GM23338 (cell line): ENCODE measurements around the gene ARHGAP11A. TPM values are rescaled to one million over a fixed set of nuclear protein-coding genes. Genes with fewer than 3 reads are reported as not detected.

Source experiments
- ATAC-seq: fragments of 200-7000 bp; cut with Tn5 transposase; 3 replicates; pipeline ENCODE4 v1.9.1; 2020
- DNase-seq: peaks from one replicate; pipeline ENCODE4 v3.0.0-alpha.2; 2015; ENCODE audit warnings: low spot score
- H2AFZ ChIP-seq: fragments of 200-600 bp; sonication (generic); 2 replicates; pipeline ENCODE4 v1.8.0; 2016; ENCODE audit warnings: antibody characterized with exemption, mild to moderate bottlenecking, moderate library complexity
- H3F3A ChIP-seq: fragments of 200-600 bp; sonication (generic); replicated peaks from 2 replicates; pipeline ENCODE4 v1.8.0; 2017; ENCODE audit warnings: antibody characterized with exemption, mixed run types, low read depth
- H3K27ac ChIP-seq: fragments of 200-600 bp; sonication (generic); 2 replicates; pipeline ENCODE4 v1.6.1; 2016; ENCODE audit warnings: low read depth
- H3K27me3 ChIP-seq: fragments of 200-600 bp; sonication (generic); 2 replicates; pipeline ENCODE4 v1.8.0; 2016; ENCODE audit warnings: mild to moderate bottlenecking, mixed run types, moderate library complexity; ENCODE audit not compliant: insufficient read depth
- H3K36me3 ChIP-seq: fragments of 200-600 bp; sonication (generic); 2 replicates; pipeline ENCODE4 v1.8.0; 2016; ENCODE audit warnings: mild to moderate bottlenecking; ENCODE audit not compliant: insufficient read depth
- H3K4me1 ChIP-seq: fragments of 200-600 bp; sonication (generic); 2 replicates; pipeline ENCODE4 v1.8.0; 2016; ENCODE audit warnings: mild to moderate bottlenecking, moderate library complexity; ENCODE audit not compliant: insufficient read depth
- H3K4me2 ChIP-seq: fragments of 200-600 bp; sonication (generic); 2 replicates; pipeline ENCODE4 v1.7.1; 2017; ENCODE audit warnings: mixed run types
- H3K4me3 ChIP-seq: fragments of 200-600 bp; sonication (generic); 2 replicates; pipeline ENCODE4 v1.6.1; 2016; ENCODE audit warnings: mixed run types
- H3K79me2 ChIP-seq: fragments of 200-600 bp; sonication (generic); replicated peaks from 2 replicates; pipeline ENCODE4 v1.8.0; 2017; ENCODE audit warnings: mild to moderate bottlenecking; ENCODE audit not compliant: insufficient read depth
- H3K9me2 ChIP-seq: fragments of 200-600 bp; sonication (generic); 2 replicates; pipeline ENCODE4 v1.8.0; 2017; ENCODE audit not compliant: insufficient read depth
- H4K20me1 ChIP-seq: fragments of 200-600 bp; sonication (generic); replicated peaks from 2 replicates; pipeline ENCODE4 v1.8.0; 2017; ENCODE audit warnings: mild to moderate bottlenecking; ENCODE audit not compliant: insufficient read depth
- H3K27ac Mint-ChIP-seq: 2 replicates; pipeline ENCODE4 v1.8.0; 2020; ENCODE audit warnings: inconsistent platforms, mild to moderate bottlenecking, moderate library complexity, mixed read lengths
- H3K27me3 Mint-ChIP-seq: 3 replicates; pipeline ENCODE4 v1.8.0; 2022; ENCODE audit warnings: low read depth, mild to moderate bottlenecking, moderate library complexity, mixed read lengths, inconsistent platforms; ENCODE audit not compliant: insufficient read depth, poor library complexity
- H3K36me3 Mint-ChIP-seq: 3 replicates; pipeline ENCODE4 v1.8.0; 2021; ENCODE audit warnings: low read depth, mild to moderate bottlenecking, inconsistent platforms, moderate library complexity, mixed read lengths
- H3K4me1 Mint-ChIP-seq: 3 replicates; pipeline ENCODE4 v1.8.0; 2020; ENCODE audit warnings: mild to moderate bottlenecking, inconsistent platforms, mixed read lengths
- H3K4me3 Mint-ChIP-seq: 3 replicates; pipeline ENCODE4 v1.8.0; 2021; ENCODE audit warnings: moderate library complexity, mild to moderate bottlenecking, inconsistent platforms, mixed read lengths
- H3K9me3 Mint-ChIP-seq: 3 replicates; pipeline ENCODE4 v1.8.0; 2020; ENCODE audit warnings: moderate library complexity, mild to moderate bottlenecking, inconsistent platforms, mixed read lengths
- CTCF ChIP-seq, 2 experiments: fragments of 200-600 bp in 1 of 2; sonication (generic) in 1 of 2; conservative IDR thresholded peaks; 2 replicates each; pipeline versions ENCODE4 v1.5.1 to v1.6.1; 2016 to 2017; ENCODE audit warnings: antibody characterized with exemption in 2 of 2, low read depth in 2 of 2, mild to moderate bottlenecking in 2 of 2, moderate library complexity in 1 of 2
- EZH2 ChIP-seq: fragments of 200-600 bp; sonication (generic); IDR thresholded peaks from one replicate; pipeline ENCODE4 v1.8.0; 2017; ENCODE audit warnings: antibody characterized with exemption, mild to moderate bottlenecking, low read depth; ENCODE audit not compliant: unreplicated experiment
- EZH2phosphoT487 ChIP-seq: fragments of 200-600 bp; sonication (generic); IDR thresholded peaks from one replicate; pipeline ENCODE4 v1.8.1; 2018; ENCODE audit warnings: antibody characterized with exemption; ENCODE audit not compliant: unreplicated experiment
- POLR2AphosphoS5 ChIP-seq: IDR thresholded peaks from 2 replicates; pipeline ENCODE4 v1.6.1; 2016; ENCODE audit warnings: antibody characterized with exemption, low read depth
- STAT1 ChIP-seq: IDR thresholded peaks from one replicate; pipeline ENCODE4 v1.6.1; 2016; ENCODE audit warnings: antibody characterized with exemption; ENCODE audit not compliant: unreplicated experiment
- ZNF114 ChIP-seq: fragments of 250-450 bp; sonication (Bioruptor Pico); IDR thresholded peaks from 2 replicates; pipeline ENCODE4 v1.5.0; 2020; ENCODE audit warnings: mild to moderate bottlenecking, moderate library complexity
- ZNF331 ChIP-seq: fragments of 250-450 bp; sonication (Bioruptor Pico); IDR thresholded peaks from 2 replicates; pipeline ENCODE4 v1.5.0; 2020; ENCODE audit warnings: low read depth, mild to moderate bottlenecking, moderate library complexity
- polyA plus RNA-seq: library from polyadenylated mRNA; unstranded; fragments of >200 nt; fragmentation: Nextera tagmentation; extraction: Ambion mirVana; gene quantifications from 2 replicates; pipeline ENCODE4 v1.2.1, GENCODE V29; 2016
- total RNA-seq: library from RNA; depleted of rRNA; stranded (reverse); fragments of >200 nt; shearing (Covaris generic); gene quantifications from 2 replicates; pipeline ENCODE4 v1.2.3, GENCODE V29; 2014
- TF ChIP-seq, protein P1 (sequence below): IDR thresholded peaks from 2 replicates; pipeline ENCODE4 v1.6.1; 2016; ENCODE audit warnings: antibody characterized with exemption
- TF ChIP-seq, protein P2 (sequence below): IDR thresholded peaks from one replicate; pipeline ENCODE4 v1.6.1; 2018; ENCODE audit warnings: antibody characterized with exemption; ENCODE audit not compliant: unreplicated experiment

Gene ARHGAP11A
- total and polyA plus RNA-seq, 2 experiments from 2014 or later, result 28.3 to 43.1 TPM

DNA sequence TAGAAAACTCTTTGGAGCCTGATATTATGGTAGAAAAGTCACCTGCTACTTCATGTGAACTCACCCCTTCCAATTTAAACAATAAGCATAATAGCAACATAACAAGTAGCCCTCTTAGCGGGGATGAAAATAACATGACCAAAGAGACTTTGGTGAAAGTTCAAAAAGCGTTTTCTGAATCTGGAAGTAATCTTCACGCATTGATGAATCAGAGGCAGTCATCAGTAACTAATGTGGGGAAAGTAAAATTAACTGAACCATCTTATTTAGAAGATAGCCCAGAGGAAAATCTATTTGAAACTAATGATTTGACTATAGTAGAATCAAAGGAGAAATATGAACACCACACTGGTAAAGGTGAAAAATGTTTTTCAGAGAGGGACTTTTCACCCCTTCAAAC is 21.1 kb downstream of the ARHGAP11A start:
- no peaks in the 10 kb centered on the region for H3K9me2 ChIP-seq
- no peaks in the 10 kb centered on the region for H3F3A ChIP-seq
- Mint-ChIP-seq H3K27ac (no peak overlapping the region), H3K9me3 (no peaks in the 10 kb centered on the region), H3K27me3 (no peaks in the 10 kb centered on the region), H3K36me3 (peaks cover 43% of the 10 kb centered on the region), H3K4me3 (no peak overlapping the region), H3K4me1 (peaks cover 3% of the 10 kb centered on the region)
- no peaks in the 10 kb centered on the region for H3K27me3 ChIP-seq
- no peak overlapping the region for H3K4me2 ChIP-seq
- H3K27ac ChIP-seq, result no peak overlapping the region
- DNase-seq (no peak), ATAC-seq (no peak)
- H4K20me1 ChIP-seq, result peaks cover 15% of the 10 kb centered on the region
- H3K4me3 ChIP-seq, result no peak overlapping the region
- peaks cover 53% of the 10 kb centered on the region for H3K36me3 ChIP-seq
- no peak for TF ChIP-seq EZH2
- H3K79me2 ChIP-seq, result no peaks in the 10 kb centered on the region
- H3K4me1 ChIP-seq, result peaks cover 5% of the 10 kb centered on the region; the same call in 1 of the 2 replicates
- no peak overlapping the region for H2AFZ ChIP-seq

- no peak for ATAC-seq
- no peak overlapping the region for H2AFZ ChIP-seq
- H3K4me1 ChIP-seq, result peaks cover 5% of the 10 kb centered on the region; the same call in 1 of the 2 replicates
- Mint-ChIP-seq H3K9me3 (no peaks in the 10 kb centered on the region), H3K27me3 (peaks cover 2% of the 10 kb centered on the region), H3K4me1 (peaks cover 6% of the 10 kb centered on the region), H3K27ac (no peak overlapping the region), H3K36me3 (peaks cover 41% of the 10 kb centered on the region), H3K4me3 (no peak overlapping the region)
- TF ChIP-seq, protein P1, sequence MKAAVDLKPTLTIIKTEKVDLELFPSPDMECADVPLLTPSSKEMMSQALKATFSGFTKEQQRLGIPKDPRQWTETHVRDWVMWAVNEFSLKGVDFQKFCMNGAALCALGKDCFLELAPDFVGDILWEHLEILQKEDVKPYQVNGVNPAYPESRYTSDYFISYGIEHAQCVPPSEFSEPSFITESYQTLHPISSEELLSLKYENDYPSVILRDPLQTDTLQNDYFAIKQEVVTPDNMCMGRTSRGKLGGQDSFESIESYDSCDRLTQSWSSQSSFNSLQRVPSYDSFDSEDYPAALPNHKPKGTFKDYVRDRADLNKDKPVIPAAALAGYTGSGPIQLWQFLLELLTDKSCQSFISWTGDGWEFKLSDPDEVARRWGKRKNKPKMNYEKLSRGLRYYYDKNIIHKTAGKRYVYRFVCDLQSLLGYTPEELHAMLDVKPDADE, result no peak
- TF ChIP-seq CTCF (conservative IDR thresholded peaks at IDR 0.05; ENCODE audit: low read depth in 2 of 2), result no peak
- TF ChIP-seq, protein P2, sequence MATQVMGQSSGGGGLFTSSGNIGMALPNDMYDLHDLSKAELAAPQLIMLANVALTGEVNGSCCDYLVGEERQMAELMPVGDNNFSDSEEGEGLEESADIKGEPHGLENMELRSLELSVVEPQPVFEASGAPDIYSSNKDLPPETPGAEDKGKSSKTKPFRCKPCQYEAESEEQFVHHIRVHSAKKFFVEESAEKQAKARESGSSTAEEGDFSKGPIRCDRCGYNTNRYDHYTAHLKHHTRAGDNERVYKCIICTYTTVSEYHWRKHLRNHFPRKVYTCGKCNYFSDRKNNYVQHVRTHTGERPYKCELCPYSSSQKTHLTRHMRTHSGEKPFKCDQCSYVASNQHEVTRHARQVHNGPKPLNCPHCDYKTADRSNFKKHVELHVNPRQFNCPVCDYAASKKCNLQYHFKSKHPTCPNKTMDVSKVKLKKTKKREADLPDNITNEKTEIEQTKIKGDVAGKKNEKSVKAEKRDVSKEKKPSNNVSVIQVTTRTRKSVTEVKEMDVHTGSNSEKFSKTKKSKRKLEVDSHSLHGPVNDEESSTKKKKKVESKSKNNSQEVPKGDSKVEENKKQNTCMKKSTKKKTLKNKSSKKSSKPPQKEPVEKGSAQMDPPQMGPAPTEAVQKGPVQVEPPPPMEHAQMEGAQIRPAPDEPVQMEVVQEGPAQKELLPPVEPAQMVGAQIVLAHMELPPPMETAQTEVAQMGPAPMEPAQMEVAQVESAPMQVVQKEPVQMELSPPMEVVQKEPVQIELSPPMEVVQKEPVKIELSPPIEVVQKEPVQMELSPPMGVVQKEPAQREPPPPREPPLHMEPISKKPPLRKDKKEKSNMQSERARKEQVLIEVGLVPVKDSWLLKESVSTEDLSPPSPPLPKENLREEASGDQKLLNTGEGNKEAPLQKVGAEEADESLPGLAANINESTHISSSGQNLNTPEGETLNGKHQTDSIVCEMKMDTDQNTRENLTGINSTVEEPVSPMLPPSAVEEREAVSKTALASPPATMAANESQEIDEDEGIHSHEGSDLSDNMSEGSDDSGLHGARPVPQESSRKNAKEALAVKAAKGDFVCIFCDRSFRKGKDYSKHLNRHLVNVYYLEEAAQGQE, result no peak
- TF ChIP-seq STAT1, result no peak
- TF ChIP-seq EZH2phosphoT487, result no peak
- TF ChIP-seq ZNF114 (CRISPR knock-in tag), result no peak
- TF ChIP-seq ZNF331 (CRISPR knock-in tag), result no peak
- no peak for TF ChIP-seq POLR2AphosphoS5
- H3F3A ChIP-seq, result no peaks in the 10 kb centered on the region
- H4K20me1 ChIP-seq, result peaks cover 15% of the 10 kb centered on the region
- no peak overlapping the region for H3K27ac ChIP-seq
- no peak overlapping the region for H3K4me2 ChIP-seq
- H3K9me2 ChIP-seq, result no peaks in the 10 kb centered on the region
- no peaks in the 10 kb centered on the region for H3K79me2 ChIP-seq
- no peak for DNase-seq
- H3K36me3 ChIP-seq, result peaks cover 53% of the 10 kb centered on the region
- no peaks in the 10 kb centered on the region for H3K27me3 ChIP-seq
- no peak overlapping the region for H3K4me3 ChIP-seq
Measured at GRCh38 chr15:32636908-32637567, 21.7 kb downstream of the ARHGAP11A start.
